ELF-1 (cell line): ENCODE data around the gene RNPEP.
A peak's percentile ranks its signal among the peaks of the same experiment; 100 is the strongest.
"Not testable (repeated sequence)": the region's sequence is repeated elsewhere in the genome, so short reads cannot be mapped to it uniquely, and the experiment has no call there.

ENCODE experiments used
- DNase-seq: peaks from one replicate; pipeline ENCODE4 v3.0.0-alpha.2; 2016; ENCODE audit warnings: low read depth, low spot score

Gene RNPEP

GRCh38 chr1:202034683-202035462, 52.4 kb downstream of the RNPEP start:
- peak; percentile 83 for DNase-seq

GRCh38 chr1:202036595-202037387, 54.3 kb downstream of the RNPEP start:
- no peak for DNase-seq

GRCh38 chr1:202037706-202038296, 55.4 kb downstream of the RNPEP start:
- no peak for DNase-seq

- no peak for DNase-seq
Measured at GRCh38 chr1:202038688-202039346, 56.4 kb downstream of the RNPEP start.

GRCh38 chr1:202045705-202046104, 63.3 kb downstream of the RNPEP start:
- DNase-seq: no peak

GRCh38 chr1:202046227-202046626, 63.8 kb downstream of the RNPEP start:
- DNase-seq: no peak

GRCh38 chr1:202046748-202047708, 64.6 kb downstream of the RNPEP start:
- DNase-seq: no peak

GRCh38 chr1:202047977-202048376, 65.5 kb downstream of the RNPEP start:
- no peak for DNase-seq

GRCh38 chr1:202049129-202049528, 66.7 kb downstream of the RNPEP start:
- no peak for DNase-seq

GRCh38 chr1:202054094-202054493, 71.6 kb downstream of the RNPEP start:
- no peak for DNase-seq

GRCh38 chr1:202054673-202055072, 72.2 kb downstream of the RNPEP start:
- not testable (repeated sequence) for DNase-seq
